Dedifferentiated amniotic fluid mesenchymal stem cell (primary cell): ENCODE data around the gene DNAJC10.
"Not testable (repeated sequence)": the region's sequence is repeated elsewhere in the genome, so short reads cannot be mapped to it uniquely, and the experiment has no call there.

ENCODE experiments used
- DNase-seq: peaks from one replicate; pipeline ENCODE4 v3.0.0-alpha.2; 2016; ENCODE audit errors: extremely low spot score

The DNAJC10 gene, protein sequence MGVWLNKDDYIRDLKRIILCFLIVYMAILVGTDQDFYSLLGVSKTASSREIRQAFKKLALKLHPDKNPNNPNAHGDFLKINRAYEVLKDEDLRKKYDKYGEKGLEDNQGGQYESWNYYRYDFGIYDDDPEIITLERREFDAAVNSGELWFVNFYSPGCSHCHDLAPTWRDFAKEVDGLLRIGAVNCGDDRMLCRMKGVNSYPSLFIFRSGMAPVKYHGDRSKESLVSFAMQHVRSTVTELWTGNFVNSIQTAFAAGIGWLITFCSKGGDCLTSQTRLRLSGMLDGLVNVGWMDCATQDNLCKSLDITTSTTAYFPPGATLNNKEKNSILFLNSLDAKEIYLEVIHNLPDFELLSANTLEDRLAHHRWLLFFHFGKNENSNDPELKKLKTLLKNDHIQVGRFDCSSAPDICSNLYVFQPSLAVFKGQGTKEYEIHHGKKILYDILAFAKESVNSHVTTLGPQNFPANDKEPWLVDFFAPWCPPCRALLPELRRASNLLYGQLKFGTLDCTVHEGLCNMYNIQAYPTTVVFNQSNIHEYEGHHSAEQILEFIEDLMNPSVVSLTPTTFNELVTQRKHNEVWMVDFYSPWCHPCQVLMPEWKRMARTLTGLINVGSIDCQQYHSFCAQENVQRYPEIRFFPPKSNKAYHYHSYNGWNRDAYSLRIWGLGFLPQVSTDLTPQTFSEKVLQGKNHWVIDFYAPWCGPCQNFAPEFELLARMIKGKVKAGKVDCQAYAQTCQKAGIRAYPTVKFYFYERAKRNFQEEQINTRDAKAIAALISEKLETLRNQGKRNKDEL

GRCh38 chr2:182715892-182716649 lies at the start of gene DNAJC10:
TSS of gene DNAJC10 (plus strand) at chr2:182716257. CDS start at chr2:182718087, 1,830 bp downstream.
- DNase-seq = peak; percentile 90

DNA sequence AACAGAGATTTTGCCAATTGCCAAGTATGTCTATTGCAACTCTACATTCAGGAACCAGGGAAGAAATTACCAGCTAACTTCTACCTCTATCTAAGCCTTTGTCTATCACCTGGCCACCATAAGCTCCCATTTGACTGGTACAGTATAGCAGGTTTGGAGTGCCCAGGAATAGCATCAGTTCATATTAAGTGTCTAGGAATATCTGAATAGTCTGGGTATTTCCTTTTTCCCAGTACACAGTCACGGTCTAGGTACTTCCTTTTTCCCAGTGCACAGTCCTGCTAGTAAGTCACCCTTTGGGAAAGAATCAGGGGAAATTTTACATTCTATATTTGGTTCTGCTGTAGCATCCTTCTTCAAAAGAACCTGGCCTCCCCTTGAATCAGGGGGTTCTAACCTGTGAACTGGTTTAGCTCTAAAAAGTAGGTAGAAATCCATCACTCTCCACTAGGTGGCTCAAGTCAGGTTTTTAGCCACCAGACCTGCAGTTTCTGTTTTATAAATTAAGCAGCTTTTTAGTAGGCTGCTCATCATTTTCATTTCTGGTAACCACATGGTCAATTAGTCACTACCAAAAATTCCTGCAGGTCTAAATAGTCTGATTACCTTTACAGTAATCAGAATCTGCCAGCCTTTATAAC lies 49.3 kb upstream of the DNAJC10 start:
- DNase-seq = no peak

- no peak for DNase-seq
Observed at GRCh38 chr2:182667315-182667695, 48.8 kb upstream of the DNAJC10 start.

GRCh38 chr2:182668671-182669070 lies 47.4 kb upstream of the DNAJC10 start:
- no peak for DNase-seq

DNA sequence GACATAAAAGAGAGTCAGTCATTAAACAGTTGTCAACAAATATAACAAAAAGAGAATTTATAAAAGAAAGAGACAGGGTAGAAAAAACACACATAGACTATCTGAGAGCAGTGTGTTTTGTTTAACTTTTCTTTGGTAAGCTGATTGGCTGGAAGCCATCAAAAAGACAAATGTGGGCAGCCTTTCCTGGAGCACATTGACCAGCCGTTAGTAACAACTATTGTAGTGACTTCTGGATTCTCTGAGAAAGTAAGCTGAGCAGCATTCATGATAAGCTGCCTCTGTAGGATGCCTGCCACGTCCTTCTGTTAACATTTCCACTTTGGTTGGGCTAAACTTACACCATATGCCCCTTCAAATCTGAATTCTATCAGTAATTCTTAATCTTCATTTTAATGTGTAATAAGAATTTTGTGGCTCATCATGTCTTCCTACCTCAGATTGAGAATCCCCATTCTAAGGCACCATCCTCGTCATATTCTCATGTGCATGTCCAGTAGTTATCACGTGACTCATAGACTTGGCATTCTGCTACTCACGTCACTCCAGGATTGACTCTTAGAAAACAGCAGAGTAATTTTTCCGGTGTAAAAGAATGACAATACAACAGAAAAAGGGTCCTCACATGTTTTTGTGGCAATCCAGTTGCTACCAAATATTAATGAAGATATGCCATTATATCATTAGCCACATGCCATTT lies 43.4 kb upstream of the DNAJC10 start:
- DNase-seq = peak; percentile 43

- DNase-seq = no peak
Observed at GRCh38 chr2:182680837-182681236, 35.2 kb upstream of the DNAJC10 start.

GRCh38 chr2:182682210-182682609 lies 33.8 kb upstream of the DNAJC10 start:
- DNase-seq = no peak

- DNase-seq = no peak
Observed at GRCh38 chr2:182685559-182685958, 30.5 kb upstream of the DNAJC10 start.

GRCh38 chr2:182686763-182687162 lies 29.3 kb upstream of the DNAJC10 start:
- DNase-seq = not testable (repeated sequence)

- DNase-seq = no peak
Observed at GRCh38 chr2:182694189-182694588, 21.9 kb upstream of the DNAJC10 start.

DNA sequence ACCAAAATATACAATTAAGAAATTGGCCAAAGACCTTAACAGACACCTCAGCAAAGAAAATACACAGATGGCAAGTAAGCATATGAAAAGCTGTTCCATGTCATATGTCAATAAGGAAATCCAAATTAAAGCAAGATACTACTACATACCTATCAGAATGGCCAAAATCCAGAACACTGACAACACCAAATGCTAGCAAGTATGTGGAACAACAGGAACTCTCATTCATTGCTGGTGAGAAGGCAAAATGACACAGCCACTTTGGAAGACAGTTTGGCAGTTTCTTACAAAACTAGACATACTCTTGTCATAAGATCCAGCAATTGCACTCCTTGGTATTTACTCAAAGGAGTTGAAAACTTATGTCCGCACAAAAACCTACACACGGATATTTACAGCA lies 20.3 kb upstream of the DNAJC10 start:
- DNase-seq = no peak

DNA sequence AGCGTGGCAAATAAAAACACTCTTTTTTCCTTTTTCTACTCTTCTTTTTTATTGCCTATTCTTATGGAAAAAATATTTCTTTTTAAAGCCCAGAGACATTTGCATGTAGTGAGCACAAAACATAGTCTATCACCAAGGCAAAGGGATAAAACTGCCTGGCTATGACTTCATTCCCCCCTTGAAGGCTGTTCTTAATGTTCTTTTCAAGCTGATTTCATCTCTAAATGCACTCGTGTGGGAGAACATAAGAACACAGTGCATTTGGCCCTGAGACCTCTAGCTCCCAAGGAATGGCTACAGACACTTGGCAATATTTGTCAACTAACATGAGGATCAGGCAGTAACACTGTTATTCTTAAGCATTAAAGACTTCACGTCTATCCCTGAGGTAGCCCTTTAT lies 17.4 kb upstream of the DNAJC10 start:
- no peak for DNase-seq

- DNase-seq = no peak
Observed at GRCh38 chr2:182705761-182706160, 10.3 kb upstream of the DNAJC10 start.

- no peak for DNase-seq
Observed at GRCh38 chr2:182706751-182707150, 9.3 kb upstream of the DNAJC10 start.

DNA sequence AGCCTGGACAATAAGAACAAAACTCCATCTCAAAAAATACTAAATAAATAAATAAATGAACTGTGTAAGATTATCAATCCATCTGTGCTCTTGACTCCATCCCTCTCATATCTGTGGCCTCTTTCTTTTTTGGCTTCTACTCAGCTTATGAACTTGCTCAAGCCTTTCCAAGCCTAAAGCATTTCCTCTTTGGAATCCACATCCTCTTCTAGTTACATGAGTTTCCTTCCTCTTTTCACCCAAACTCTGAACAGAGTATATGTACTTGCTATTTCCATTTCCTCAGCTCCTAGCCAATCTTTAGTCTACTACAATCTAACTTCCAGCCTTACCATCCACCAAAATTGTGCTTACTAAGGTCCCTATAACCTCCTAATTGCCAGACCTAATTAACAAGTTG lies 2.5 kb upstream of the DNAJC10 start:
- DNase-seq = no peak

DNA sequence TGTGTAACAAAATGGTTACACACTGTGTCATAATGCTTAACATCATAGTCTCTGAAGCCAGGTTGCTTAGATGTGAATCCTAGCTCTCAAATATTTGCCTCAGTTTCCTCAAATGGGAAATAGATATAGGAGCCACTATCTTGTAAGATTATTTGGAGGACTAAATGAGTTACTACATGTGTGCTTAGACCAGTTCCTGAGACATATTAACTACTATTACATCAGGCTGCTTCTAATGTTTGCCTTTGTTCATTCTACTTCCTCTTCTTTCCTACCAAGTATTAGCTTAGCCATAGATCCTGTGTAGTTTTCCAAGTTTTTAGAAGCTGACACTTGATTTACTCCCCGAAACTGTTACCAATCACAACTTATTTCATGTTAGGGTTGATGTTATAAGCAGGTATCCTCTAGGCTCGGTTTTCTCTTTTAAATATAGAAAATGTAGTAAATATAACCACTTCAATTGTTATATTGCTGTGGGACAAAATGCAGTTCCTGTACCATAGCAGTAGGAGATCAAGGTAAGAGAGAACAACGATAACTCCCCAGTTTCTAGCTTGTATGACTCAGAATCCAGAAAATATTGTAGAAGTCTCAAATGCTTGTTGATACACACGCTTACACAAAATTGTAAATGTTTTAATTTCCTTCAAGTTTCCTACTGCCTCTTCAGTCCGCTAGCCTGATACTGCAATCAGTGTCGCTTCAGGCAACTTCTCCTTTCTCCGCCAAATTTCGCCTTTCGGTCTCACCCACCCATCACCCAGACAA lies 751 bp upstream of the DNAJC10 start:
- DNase-seq = peak; percentile 62

DNA sequence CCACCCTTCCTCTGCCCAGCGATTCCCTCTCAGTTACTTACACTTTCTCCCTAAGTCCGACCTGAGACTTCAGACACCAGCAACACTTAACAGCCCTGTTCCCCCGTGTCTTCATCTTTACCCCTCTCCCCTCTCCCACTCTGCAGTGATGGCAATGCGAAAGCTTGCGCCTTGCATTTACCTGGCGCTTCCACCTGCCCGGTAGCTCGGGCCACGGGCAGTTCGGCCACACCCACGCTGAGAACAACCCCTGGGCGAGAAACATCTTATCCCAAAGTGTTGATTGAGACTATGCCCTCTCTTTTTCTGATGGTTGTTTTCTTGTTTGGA lies 558 bp downstream of the DNAJC10 start:
- DNase-seq = no peak

GRCh38 chr2:182717416-182717815 lies 1.4 kb downstream of the DNAJC10 start:
- DNase-seq = no peak

GRCh38 chr2:182717816-182718215 lies 1.8 kb downstream of the DNAJC10 start:
- no peak for DNase-seq

GRCh38 chr2:182718459-182718858 lies 2.4 kb downstream of the DNAJC10 start:
- no peak for DNase-seq

DNA sequence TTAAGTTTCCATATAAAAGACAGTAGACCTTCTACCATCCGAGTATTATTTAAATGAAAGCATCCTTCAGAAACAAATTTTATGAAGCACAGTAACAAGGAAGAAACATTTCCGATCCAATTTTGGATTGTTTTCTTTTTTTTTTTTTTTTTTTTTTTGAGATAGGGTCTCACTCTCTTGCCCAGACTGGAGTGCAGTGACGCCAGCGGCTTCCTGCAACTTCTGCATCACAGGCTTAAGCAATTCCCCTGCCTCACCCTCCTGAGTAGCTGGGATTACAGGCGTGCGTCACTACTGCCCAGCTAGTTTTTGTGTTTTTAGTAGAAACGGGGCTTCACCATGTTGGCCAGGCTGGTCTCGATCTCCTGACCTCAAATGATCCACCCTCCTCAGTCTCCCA lies 3.1 kb downstream of the DNAJC10 start:
- DNase-seq = not testable (repeated sequence)
